ENCODE results near the gene SPATS2L. TPM values are rescaled to one million over a fixed set of nuclear protein-coding genes. Genes with fewer than 3 reads are reported as not detected.
A peak's percentile ranks its signal among the peaks of the same experiment; 100 is the strongest.

The SPATS2L gene
- total RNA-seq, 4 donors from 2014 or later = 99.0 to 142 (median 124) TPM

DNA sequence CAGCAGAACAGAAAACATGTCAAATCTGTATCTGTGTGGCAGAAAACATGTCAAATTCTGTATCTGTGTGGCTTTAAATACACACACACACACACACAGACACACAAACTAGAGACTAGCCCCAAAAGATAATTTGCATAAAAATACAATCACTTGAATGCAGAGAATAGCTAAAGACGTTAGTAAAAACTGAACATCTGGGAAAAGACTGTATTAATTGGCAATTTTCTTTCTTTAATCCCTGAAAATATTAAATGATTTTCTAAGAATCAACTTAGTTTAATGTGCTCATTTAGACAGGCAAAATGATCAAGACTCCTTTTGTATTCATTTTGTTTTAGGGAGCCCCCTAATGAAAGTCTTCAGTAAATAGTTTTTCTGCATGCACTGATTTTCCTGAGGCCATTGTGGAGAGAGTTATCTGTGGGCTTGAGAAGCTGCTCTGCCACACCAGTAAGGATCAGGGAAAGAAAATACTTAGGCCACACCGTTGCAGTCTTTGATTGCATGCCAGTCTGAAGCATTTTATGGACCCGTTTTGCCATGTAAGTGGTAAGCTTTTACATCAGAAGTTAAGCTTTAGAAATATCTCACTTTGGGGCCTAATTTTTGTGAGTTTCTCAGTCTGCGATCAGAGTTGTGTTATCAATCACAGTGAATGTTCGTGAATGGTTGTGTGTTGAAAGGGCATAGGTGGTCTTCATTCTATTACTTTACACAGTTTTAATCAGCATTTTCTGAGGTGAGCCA, 2.2 kb downstream of the SPATS2L start:
- peak overlapping the region in 2 of 4 donors; percentile 65 to 94 for H3K4me3 ChIP-seq

DNA sequence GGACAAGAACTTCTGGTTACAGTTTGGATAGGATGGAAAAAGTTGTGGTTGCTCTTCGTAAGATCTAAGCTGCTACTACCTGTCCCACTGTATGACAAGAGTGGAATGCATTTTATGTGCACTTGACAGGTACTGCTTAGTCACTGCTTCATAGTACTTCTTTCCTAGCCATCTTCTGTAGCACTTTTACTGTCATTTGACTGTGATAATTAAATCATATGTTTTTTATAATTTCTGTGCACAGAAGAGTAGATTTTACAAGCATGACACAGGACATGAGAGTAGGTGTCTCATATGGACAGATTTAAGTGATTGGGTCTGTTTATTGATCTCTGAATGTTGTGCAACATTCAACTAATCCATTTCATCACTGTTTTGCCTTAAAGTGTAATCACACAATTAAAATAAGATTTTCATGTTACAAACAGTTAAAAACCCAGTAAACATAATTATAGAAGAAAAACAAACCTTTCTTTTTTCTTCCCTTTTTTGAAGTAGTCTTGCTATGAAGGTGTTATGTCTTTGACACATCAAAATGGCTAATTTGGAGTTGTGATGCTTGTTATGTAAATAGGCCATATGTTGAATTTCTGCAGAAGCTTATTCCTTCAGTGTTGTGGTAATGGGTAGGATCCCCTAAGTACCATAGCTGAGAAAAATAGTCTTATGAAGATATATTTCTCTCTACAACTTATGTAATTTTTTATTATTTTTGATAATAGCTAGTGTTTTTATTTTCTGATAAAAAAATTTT, 3.0 kb downstream of the SPATS2L start:
- Histone ChIP-seq H3K36me3 (no peaks in the 10 kb centered on the region), H3K9me3 (no peaks in the 10 kb centered on the region), H3K4me3 (no peak overlapping the region), H3K27me3 (no peaks in the 10 kb centered on the region), H3K27ac (no peak overlapping the region), H3K4me1 (peaks cover 0 to 19% (median 2%) of the 10 kb centered on the region in 4 donors)
- no peak for TF ChIP-seq POLR2A (IDR thresholded peaks at IDR 0.05)
- TF ChIP-seq, protein P1, sequence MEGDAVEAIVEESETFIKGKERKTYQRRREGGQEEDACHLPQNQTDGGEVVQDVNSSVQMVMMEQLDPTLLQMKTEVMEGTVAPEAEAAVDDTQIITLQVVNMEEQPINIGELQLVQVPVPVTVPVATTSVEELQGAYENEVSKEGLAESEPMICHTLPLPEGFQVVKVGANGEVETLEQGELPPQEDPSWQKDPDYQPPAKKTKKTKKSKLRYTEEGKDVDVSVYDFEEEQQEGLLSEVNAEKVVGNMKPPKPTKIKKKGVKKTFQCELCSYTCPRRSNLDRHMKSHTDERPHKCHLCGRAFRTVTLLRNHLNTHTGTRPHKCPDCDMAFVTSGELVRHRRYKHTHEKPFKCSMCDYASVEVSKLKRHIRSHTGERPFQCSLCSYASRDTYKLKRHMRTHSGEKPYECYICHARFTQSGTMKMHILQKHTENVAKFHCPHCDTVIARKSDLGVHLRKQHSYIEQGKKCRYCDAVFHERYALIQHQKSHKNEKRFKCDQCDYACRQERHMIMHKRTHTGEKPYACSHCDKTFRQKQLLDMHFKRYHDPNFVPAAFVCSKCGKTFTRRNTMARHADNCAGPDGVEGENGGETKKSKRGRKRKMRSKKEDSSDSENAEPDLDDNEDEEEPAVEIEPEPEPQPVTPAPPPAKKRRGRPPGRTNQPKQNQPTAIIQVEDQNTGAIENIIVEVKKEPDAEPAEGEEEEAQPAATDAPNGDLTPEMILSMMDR (IDR thresholded peaks at IDR 0.05) = no peak
- DNase-seq = no peak

More for the DNA sequence above, 2.2 kb downstream of the SPATS2L start:
- no peaks in the 10 kb centered on the region for H3K36me3 ChIP-seq
- TF ChIP-seq, protein P1 (IDR thresholded peaks at IDR 0.05) = no peak
- TF ChIP-seq POLR2A (IDR thresholded peaks at IDR 0.05) = no peak
- DNase-seq = no peak
- H3K27ac ChIP-seq = peak overlapping the region in 2 of 4 donors; percentile 16 to 95
- peaks cover 0 to 19% (median 2%) of the 10 kb centered on the region in 4 donors for H3K4me1 ChIP-seq
- H3K27me3 ChIP-seq = no peaks in the 10 kb centered on the region
- no peaks in the 10 kb centered on the region for H3K9me3 ChIP-seq

DNA sequence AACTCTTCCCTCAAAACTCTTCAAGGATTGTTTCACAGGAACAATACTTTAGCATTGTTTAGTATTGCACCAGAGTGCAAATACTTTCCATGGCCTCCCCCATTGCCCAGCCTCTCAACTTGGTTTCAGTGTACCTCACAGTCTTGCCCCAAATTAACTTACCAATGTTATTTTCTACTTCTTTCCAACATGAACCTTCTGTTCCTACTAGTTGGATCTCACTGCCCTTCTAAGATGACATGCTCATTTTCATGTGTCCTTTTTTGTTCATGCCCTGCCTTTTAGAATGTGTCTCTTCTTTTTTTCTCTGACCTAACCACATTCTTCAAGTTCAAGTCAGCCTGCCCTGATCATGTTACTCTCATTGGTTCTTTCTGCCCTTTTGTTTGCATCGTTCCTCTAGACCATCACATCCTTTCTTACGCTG, 4.1 kb downstream of the SPATS2L start:
- no peak overlapping the region for H3K4me3 ChIP-seq
- no peak for DNase-seq
- no peak overlapping the region for H3K27ac ChIP-seq
- H3K36me3 ChIP-seq = no peaks in the 10 kb centered on the region
- TF ChIP-seq, protein P1 (IDR thresholded peaks at IDR 0.05) = no peak
- no peak for TF ChIP-seq POLR2A (IDR thresholded peaks at IDR 0.05)
- peaks cover 0 to 14% (median 2%) of the 10 kb centered on the region in 4 donors for H3K4me1 ChIP-seq
- H3K9me3 ChIP-seq = no peaks in the 10 kb centered on the region
- H3K27me3 ChIP-seq = no peaks in the 10 kb centered on the region

DNA sequence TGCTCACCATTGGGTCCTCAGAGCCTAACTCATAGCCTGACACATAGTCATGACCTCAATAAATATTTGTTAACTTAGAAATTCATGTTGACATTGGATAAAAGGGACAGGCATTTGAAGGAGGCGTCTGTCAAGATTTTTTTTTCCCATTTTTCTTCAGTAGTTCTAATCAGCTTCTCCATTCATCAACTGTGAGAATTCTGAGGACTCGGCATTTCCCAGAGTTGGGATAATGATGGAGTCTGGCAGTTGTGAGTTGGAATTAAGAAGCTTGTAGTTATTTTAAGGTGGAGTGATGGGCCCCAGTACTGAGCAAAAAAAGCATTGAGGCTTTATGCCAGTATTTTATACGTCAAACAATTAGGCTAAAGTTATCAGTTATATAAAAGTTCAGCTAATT, 4.6 kb downstream of the SPATS2L start:
- H3K27me3 ChIP-seq = no peaks in the 10 kb centered on the region
- TF ChIP-seq, protein P1 (IDR thresholded peaks at IDR 0.05) = no peak
- TF ChIP-seq POLR2A (IDR thresholded peaks at IDR 0.05) = no peak
- H3K27ac ChIP-seq = no peak overlapping the region
- no peak for DNase-seq
- peaks cover 0 to 13% (median 2%) of the 10 kb centered on the region in 4 donors for H3K4me1 ChIP-seq
- H3K9me3 ChIP-seq = no peaks in the 10 kb centered on the region
- H3K4me3 ChIP-seq = no peak overlapping the region
- no peaks in the 10 kb centered on the region for H3K36me3 ChIP-seq

DNA sequence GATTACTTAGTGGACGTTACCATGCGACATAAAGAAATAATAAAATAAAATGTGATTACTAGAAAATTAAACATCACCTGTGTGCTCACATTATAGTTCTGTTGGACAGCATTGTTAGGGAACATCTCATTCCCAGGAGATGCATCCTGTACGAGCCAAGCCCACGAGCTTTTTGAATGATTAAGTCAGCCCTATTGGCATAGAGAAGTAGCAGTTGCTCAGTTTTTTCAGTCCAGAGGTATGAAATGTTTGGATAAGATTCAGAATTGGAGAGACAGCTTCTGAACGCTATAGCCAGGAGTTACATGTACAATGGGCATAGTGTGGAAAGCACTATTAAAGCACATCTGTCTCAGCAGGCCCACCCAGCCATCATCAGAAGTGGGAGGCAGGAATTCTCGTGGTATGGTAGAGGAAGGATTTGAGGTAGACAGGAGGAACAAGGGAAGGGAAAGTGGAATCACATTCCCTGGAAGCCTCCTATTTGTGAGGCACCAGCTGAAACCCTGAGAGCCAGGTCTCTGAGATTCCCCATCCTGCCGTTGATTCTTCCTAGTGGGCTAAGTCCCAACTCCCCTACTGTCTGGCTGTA, 8.6 kb downstream of the SPATS2L start:
- Histone ChIP-seq H3K4me3 (no peak overlapping the region), H3K4me1 (no peaks in the 10 kb centered on the region), H3K36me3 (no peaks in the 10 kb centered on the region), H3K27me3 (no peaks in the 10 kb centered on the region), H3K9me3 (no peaks in the 10 kb centered on the region), H3K27ac (no peak overlapping the region)
- no peak for DNase-seq
- TF ChIP-seq, protein P1 (IDR thresholded peaks at IDR 0.05) = no peak
- no peak for TF ChIP-seq POLR2A (IDR thresholded peaks at IDR 0.05)
